IMR-90 (cell line): ENCODE data around the gene NR1D2.
"Not testable (repeated sequence)": the region's sequence is repeated elsewhere in the genome, so short reads cannot be mapped to it uniquely, and the experiment has no call there.

Experiments used
- BHLHE40 ChIP-seq: fragments of 150-350 bp; IDR thresholded peaks from 2 replicates; pipeline ENCODE4 v1.6.1; 2016; ENCODE audit warnings: mild to moderate bottlenecking, low read depth, low read length
- CEBPB ChIP-seq: IDR thresholded peaks from 2 replicates; pipeline ENCODE4 v1.6.1; 2012; ENCODE audit warnings: low read depth, low read length, improper control_type of control experiment
- MAFK ChIP-seq: IDR thresholded peaks from 2 replicates; pipeline ENCODE4 v1.6.1; 2012; ENCODE audit warnings: low read depth, low read length, improper control_type of control experiment
- MXI1 ChIP-seq: IDR thresholded peaks from 2 replicates; pipeline ENCODE4 v1.6.1; 2012; ENCODE audit warnings: low read depth, mild to moderate bottlenecking, low read length, moderate library complexity, borderline replicate concordance
- POLR2A ChIP-seq: IDR thresholded peaks from 2 replicates; pipeline ENCODE4 v1.6.1; 2012; ENCODE audit warnings: mild to moderate bottlenecking, low read depth, low read length
- RFX5 ChIP-seq: IDR thresholded peaks from 2 replicates; pipeline ENCODE4 v1.8.0; 2012; ENCODE audit warnings: low read depth, mild to moderate bottlenecking, low read length, moderate library complexity
- SMC3 ChIP-seq: fragments of 150-350 bp; IDR thresholded peaks from 2 replicates; pipeline ENCODE4 v1.6.1; 2016; ENCODE audit warnings: low read depth, mild to moderate bottlenecking, antibody characterized with exemption, low read length, moderate library complexity
- TF ChIP-seq, protein P1 (sequence below): conservative IDR thresholded peaks from 2 replicates; pipeline ENCODE4 v1.5.1; 2012; ENCODE audit warnings: mild to moderate bottlenecking, low read depth, low read length, improper control_type of control experiment
- TF ChIP-seq, protein P2 (sequence below): fragments of 150-350 bp; IDR thresholded peaks from 2 replicates; pipeline ENCODE4 v1.6.1; 2016; ENCODE audit warnings: low read depth, mild to moderate bottlenecking, low read length, moderate library complexity, borderline replicate concordance
- TF ChIP-seq, protein P3 (sequence below): fragments of 150-350 bp; IDR thresholded peaks from 2 replicates; pipeline ENCODE4 v1.6.1; 2017; ENCODE audit warnings: mild to moderate bottlenecking, antibody characterized with exemption, low read length, low read depth

DNA sequence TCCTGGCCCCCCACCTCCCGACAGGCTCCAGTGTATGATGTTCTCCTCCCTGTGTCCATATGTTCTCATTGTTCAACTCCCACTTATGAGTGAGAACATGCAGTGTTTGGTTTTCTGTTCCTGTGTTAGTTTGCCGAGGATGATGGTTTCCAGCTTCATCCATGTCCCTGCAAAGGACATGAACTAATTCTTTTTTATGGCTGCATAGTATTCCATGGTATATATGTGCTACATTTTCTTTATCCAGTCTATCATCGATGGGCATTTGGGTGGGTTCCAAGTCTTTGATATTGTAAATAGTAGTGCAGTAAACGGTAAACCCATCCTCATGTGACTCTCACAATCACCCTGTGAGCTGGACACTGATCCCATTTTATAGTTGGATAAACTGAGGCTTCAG, 81.6 kb downstream of the NR1D2 start:
- TF ChIP-seq, protein P1, sequence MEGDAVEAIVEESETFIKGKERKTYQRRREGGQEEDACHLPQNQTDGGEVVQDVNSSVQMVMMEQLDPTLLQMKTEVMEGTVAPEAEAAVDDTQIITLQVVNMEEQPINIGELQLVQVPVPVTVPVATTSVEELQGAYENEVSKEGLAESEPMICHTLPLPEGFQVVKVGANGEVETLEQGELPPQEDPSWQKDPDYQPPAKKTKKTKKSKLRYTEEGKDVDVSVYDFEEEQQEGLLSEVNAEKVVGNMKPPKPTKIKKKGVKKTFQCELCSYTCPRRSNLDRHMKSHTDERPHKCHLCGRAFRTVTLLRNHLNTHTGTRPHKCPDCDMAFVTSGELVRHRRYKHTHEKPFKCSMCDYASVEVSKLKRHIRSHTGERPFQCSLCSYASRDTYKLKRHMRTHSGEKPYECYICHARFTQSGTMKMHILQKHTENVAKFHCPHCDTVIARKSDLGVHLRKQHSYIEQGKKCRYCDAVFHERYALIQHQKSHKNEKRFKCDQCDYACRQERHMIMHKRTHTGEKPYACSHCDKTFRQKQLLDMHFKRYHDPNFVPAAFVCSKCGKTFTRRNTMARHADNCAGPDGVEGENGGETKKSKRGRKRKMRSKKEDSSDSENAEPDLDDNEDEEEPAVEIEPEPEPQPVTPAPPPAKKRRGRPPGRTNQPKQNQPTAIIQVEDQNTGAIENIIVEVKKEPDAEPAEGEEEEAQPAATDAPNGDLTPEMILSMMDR, result not testable (repeated sequence)
- not testable (repeated sequence) for TF ChIP-seq CEBPB, RFX5, BHLHE40, SMC3, MXI1, POLR2A, MAFK
- TF ChIP-seq, protein P2, sequence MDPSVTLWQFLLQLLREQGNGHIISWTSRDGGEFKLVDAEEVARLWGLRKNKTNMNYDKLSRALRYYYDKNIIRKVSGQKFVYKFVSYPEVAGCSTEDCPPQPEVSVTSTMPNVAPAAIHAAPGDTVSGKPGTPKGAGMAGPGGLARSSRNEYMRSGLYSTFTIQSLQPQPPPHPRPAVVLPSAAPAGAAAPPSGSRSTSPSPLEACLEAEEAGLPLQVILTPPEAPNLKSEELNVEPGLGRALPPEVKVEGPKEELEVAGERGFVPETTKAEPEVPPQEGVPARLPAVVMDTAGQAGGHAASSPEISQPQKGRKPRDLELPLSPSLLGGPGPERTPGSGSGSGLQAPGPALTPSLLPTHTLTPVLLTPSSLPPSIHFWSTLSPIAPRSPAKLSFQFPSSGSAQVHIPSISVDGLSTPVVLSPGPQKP, result not testable (repeated sequence)
- TF ChIP-seq, protein P3, sequence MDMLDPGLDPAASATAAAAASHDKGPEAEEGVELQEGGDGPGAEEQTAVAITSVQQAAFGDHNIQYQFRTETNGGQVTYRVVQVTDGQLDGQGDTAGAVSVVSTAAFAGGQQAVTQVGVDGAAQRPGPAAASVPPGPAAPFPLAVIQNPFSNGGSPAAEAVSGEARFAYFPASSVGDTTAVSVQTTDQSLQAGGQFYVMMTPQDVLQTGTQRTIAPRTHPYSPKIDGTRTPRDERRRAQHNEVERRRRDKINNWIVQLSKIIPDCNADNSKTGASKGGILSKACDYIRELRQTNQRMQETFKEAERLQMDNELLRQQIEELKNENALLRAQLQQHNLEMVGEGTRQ, result not testable (repeated sequence)
